ENCODE measurements around the gene CLDN2. TPM values are rescaled to one million over a fixed set of nuclear protein-coding genes. Genes with fewer than 3 reads are reported as not detected.

Gene CLDN2
- total RNA-seq, 4 donors from 2014 or later = 0.29 to 0.34 TPM; not detected in 2

- Histone ChIP-seq H3K4me1 (peaks cover 14 to 20% of the 10 kb centered on the region in 2 donors), H3K36me3 (no peaks in the 10 kb centered on the region), H3K9me3 (no peaks in the 10 kb centered on the region), H3K4me3 (replicated peaks in 1 of 3) (no peak within 1 kb of the TSS), H3K27ac (peak within 1 kb of the TSS in 1 of 3 donors; percentile 73), H3K27me3 (no peaks in the 10 kb centered on the region)
- TF ChIP-seq POLR2A (IDR thresholded peaks at IDR 0.05) (no peak), CTCF (IDR thresholded peaks at IDR 0.05) (no peak)
- DNase-seq = no peak
- intact Hi-C loops (cut with DNase I) = loop anchor here (5.0 kb wide), 1 partner anchor 49 kb away; no protein-coding TSS in a partner anchor
- WGBS, 2 donors = 78 to 86% methylated on average over 1 of the region's 1 CpG
These were observed 16.8 kb upstream of the CLDN2 start, which contains the start of gene RIPPLY1 for GRCh38 chrX:106903291-106903824. TSS of gene RIPPLY1 (minus strand) at chrX:106903341. CDS start at chrX:106903287, 54 bp downstream.

- Histone ChIP-seq H3K36me3 (no peaks in the 10 kb centered on the region), H3K4me3 (replicated peaks in 1 of 3) (no peak overlapping the region), H3K9me3 (no peaks in the 10 kb centered on the region), H3K27me3 (no peaks in the 10 kb centered on the region), H3K27ac (peak overlapping the region in 1 of 3 donors; percentile 73), H3K4me1 (peaks cover 14 to 20% of the 10 kb centered on the region in 2 donors)
- no peak for DNase-seq
- no peak for TF ChIP-seq POLR2A (IDR thresholded peaks at IDR 0.05)
- no peak for TF ChIP-seq CTCF (IDR thresholded peaks at IDR 0.05)
- intact Hi-C loops (cut with DNase I) = loop anchor here (5.0 kb wide), 1 partner anchor 48 kb away; no protein-coding TSS in a partner anchor
- 42 to 80% methylated on average over 1 to 2 of the region's 5 CpGs for WGBS, 2 donors
These were observed 16.2 kb upstream of the CLDN2 start for GRCh38 chrX:106903856-106904528.

GRCh38 chrX:106905064-106905708 is 15.0 kb upstream of the CLDN2 start:
- H3K4me3 ChIP-seq (replicated peaks in 1 of 3) = no peak overlapping the region
- DNase-seq = peak; percentile 59 to 64
- peaks cover 14 to 20% of the 10 kb centered on the region in 2 donors for H3K4me1 ChIP-seq
- no peaks in the 10 kb centered on the region for H3K9me3 ChIP-seq
- TF ChIP-seq POLR2A (IDR thresholded peaks at IDR 0.05) (no peak), CTCF (IDR thresholded peaks at IDR 0.05) (no peak)
- H3K27me3 ChIP-seq = no peaks in the 10 kb centered on the region
- intact Hi-C loops (cut with DNase I) = no loop called here
- no peaks in the 10 kb centered on the region for H3K36me3 ChIP-seq
- WGBS, 2 donors = 43 to 54% methylated on average over 4 to 5 of the region's 5 CpGs
- peak overlapping the region; percentile 24 to 73 (median 63) for H3K27ac ChIP-seq

GRCh38 chrX:106906361-106906760 is 13.8 kb upstream of the CLDN2 start:
- Histone ChIP-seq H3K36me3 (no peaks in the 10 kb centered on the region), H3K4me1 (peaks cover 14 to 20% of the 10 kb centered on the region in 2 donors), H3K4me3 (replicated peaks in 1 of 3) (no peak overlapping the region), H3K9me3 (no peaks in the 10 kb centered on the region), H3K27me3 (no peaks in the 10 kb centered on the region), H3K27ac (peak overlapping the region; percentile 60 to 73 (median 63))
- intact Hi-C loops (cut with DNase I) = no loop called here
- peak; percentile 61 to 68 for DNase-seq
- TF ChIP-seq CTCF (IDR thresholded peaks at IDR 0.05) = no peak
- no peak for TF ChIP-seq POLR2A (IDR thresholded peaks at IDR 0.05)
- WGBS, 2 donors = 10 to 28% methylated on average over 5 to 6 of the region's 6 CpGs
